Cortex of kidney (tissue), 1 donor: ENCODE measurements around the gene LPAR3.

Experiments used
- DNase-seq: peaks from one replicate; lab custom pipeline; 2025; lab: John Stamatoyannopoulos, UW

The LPAR3 gene

GRCh38 chr1:84856726-84857270, 36.2 kb downstream of the LPAR3 start:
- no peak for DNase-seq

- no peak for DNase-seq
Measured at GRCh38 chr1:84855691-84856630, 37.0 kb downstream of the LPAR3 start.

GRCh38 chr1:84855168-84855567, 37.8 kb downstream of the LPAR3 start:
- no peak for DNase-seq

- no peak for DNase-seq
Measured at GRCh38 chr1:84853741-84854721, 39.0 kb downstream of the LPAR3 start.

- DNase-seq = no peak
Measured at GRCh38 chr1:84851839-84852238, 41.2 kb downstream of the LPAR3 start.

GRCh38 chr1:84849357-84849975, 43.5 kb downstream of the LPAR3 start:
- DNase-seq = no peak

GRCh38 chr1:84847253-84848250, 45.5 kb downstream of the LPAR3 start:
- no peak for DNase-seq

GRCh38 chr1:84846387-84846786, 46.6 kb downstream of the LPAR3 start:
- DNase-seq = no peak

- no peak for DNase-seq
Measured at GRCh38 chr1:84845357-84845756, 47.6 kb downstream of the LPAR3 start.

GRCh38 chr1:84844094-84844493, 48.9 kb downstream of the LPAR3 start:
- no peak for DNase-seq

GRCh38 chr1:84842748-84843231, 50.2 kb downstream of the LPAR3 start:
- no peak for DNase-seq

GRCh38 chr1:84841971-84842370, 51.0 kb downstream of the LPAR3 start:
- no peak for DNase-seq

- DNase-seq = no peak
Measured at GRCh38 chr1:84840346-84840745, 52.7 kb downstream of the LPAR3 start.

GRCh38 chr1:84839544-84839943, 53.5 kb downstream of the LPAR3 start:
- DNase-seq = no peak

GRCh38 chr1:84836145-84836544, 56.9 kb downstream of the LPAR3 start:
- DNase-seq = no peak

GRCh38 chr1:84835169-84835568, 57.8 kb downstream of the LPAR3 start:
- no peak for DNase-seq

GRCh38 chr1:84834419-84835064, 58.5 kb downstream of the LPAR3 start:
- DNase-seq = no peak

GRCh38 chr1:84833194-84833593, 59.8 kb downstream of the LPAR3 start:
- no peak for DNase-seq

GRCh38 chr1:84830136-84830535, 62.9 kb downstream of the LPAR3 start:
- DNase-seq = no peak

- DNase-seq = no peak
Measured at GRCh38 chr1:84827976-84828375, 65.0 kb downstream of the LPAR3 start.
